HUES48 (cell line): ENCODE results near the gene HIC1.

ENCODE experiments used
- H3K27ac ChIP-seq: one replicate; pipeline ENCODE4 v1.7.0; 2013; ENCODE audit warnings: low read depth, low read length, inconsistent platforms
- H3K27me3 ChIP-seq: 2 replicates; pipeline ENCODE4 v1.6.1; 2013; ENCODE audit warnings: mild to moderate bottlenecking, low read length; ENCODE audit not compliant: control insufficient read depth, insufficient read depth
- H3K36me3 ChIP-seq: 2 replicates; pipeline ENCODE4 v1.6.1; 2013; ENCODE audit warnings: low read length; ENCODE audit not compliant: control insufficient read depth, insufficient read depth
- H3K4me1 ChIP-seq: 2 replicates; pipeline ENCODE4 v1.6.1; 2013; ENCODE audit warnings: mild to moderate bottlenecking, low read length; ENCODE audit not compliant: control insufficient read depth, insufficient read depth
- H3K4me3 ChIP-seq: 2 replicates; pipeline ENCODE4 v1.5.1; 2013; ENCODE audit warnings: mild to moderate bottlenecking, low read depth, low read length
- H3K9ac ChIP-seq: 2 replicates; pipeline ENCODE4 v1.6.1; 2013; ENCODE audit warnings: mild to moderate bottlenecking, low read depth, low read length, moderate library complexity
- H3K9me3 ChIP-seq: 2 replicates; pipeline ENCODE4 v1.6.1; 2013; ENCODE audit warnings: low read length; ENCODE audit not compliant: control insufficient read depth, insufficient read depth

HIC1 gene

DNA sequence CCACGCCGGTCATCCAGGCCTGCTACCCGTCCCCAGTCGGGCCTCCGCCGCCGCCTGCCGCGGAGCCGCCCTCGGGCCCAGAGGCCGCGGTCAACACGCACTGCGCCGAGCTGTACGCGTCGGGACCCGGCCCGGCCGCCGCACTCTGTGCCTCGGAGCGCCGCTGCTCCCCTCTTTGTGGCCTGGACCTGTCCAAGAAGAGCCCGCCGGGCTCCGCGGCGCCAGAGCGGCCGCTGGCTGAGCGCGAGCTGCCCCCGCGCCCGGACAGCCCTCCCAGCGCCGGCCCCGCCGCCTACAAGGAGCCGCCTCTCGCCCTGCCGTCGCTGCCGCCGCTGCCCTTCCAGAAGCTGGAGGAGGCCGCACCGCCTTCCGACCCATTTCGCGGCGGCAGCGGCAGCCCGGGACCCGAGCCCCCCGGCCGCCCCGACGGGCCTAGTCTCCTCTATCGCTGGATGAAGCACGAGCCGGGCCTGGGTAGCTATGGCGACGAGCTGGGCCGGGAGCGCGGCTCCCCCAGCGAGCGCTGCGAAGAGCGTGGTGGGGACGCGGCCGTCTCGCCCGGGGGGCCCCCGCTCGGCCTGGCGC lies 2.4 kb downstream of the HIC1 start:
- peaks cover 76% of the 10 kb centered on the region for H3K27me3 ChIP-seq
- H3K36me3 ChIP-seq: no peaks in the 10 kb centered on the region
- H3K9me3 ChIP-seq: no peaks in the 10 kb centered on the region
- H3K4me1 ChIP-seq: peaks cover 12% of the 10 kb centered on the region
- no peak overlapping the region for H3K27ac ChIP-seq
- no peak overlapping the region for H3K9ac ChIP-seq
- H3K4me3 ChIP-seq: peak overlapping the region; percentile 6; the same call in 1 of the 2 replicates

DNA sequence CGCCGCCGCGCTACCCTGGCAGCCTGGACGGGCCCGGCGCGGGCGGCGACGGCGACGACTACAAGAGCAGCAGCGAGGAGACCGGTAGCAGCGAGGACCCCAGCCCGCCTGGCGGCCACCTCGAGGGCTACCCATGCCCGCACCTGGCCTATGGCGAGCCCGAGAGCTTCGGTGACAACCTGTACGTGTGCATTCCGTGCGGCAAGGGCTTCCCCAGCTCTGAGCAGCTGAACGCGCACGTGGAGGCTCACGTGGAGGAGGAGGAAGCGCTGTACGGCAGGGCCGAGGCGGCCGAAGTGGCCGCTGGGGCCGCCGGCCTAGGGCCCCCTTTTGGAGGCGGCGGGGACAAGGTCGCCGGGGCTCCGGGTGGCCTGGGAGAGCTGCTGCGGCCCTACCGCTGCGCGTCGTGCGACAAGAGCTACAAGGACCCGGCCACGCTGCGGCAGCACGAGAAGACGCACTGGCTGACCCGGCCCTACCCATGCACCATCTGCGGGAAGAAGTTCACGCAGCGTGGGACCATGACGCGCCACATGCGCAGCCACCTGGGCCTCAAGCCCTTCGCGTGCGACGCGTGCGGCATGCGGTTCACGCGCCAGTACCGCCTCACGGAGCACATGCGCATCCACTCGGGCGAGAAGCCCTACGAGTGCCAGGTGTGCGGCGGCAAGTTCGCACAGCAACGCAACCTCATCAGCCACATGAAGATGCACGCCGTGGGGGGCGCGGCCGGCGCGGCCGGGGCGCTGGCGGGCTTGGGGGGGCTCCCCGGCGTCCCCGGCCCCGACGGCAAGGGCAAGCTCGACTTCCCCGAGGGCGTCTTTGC lies 3.1 kb downstream of the HIC1 start:
- peaks cover 18% of the 10 kb centered on the region for H3K4me1 ChIP-seq
- no peaks in the 10 kb centered on the region for H3K9me3 ChIP-seq
- H3K9ac ChIP-seq: no peak overlapping the region
- no peak overlapping the region for H3K4me3 ChIP-seq
- no peaks in the 10 kb centered on the region for H3K36me3 ChIP-seq
- peaks cover 74% of the 10 kb centered on the region for H3K27me3 ChIP-seq
- H3K27ac ChIP-seq: no peak overlapping the region

DNA sequence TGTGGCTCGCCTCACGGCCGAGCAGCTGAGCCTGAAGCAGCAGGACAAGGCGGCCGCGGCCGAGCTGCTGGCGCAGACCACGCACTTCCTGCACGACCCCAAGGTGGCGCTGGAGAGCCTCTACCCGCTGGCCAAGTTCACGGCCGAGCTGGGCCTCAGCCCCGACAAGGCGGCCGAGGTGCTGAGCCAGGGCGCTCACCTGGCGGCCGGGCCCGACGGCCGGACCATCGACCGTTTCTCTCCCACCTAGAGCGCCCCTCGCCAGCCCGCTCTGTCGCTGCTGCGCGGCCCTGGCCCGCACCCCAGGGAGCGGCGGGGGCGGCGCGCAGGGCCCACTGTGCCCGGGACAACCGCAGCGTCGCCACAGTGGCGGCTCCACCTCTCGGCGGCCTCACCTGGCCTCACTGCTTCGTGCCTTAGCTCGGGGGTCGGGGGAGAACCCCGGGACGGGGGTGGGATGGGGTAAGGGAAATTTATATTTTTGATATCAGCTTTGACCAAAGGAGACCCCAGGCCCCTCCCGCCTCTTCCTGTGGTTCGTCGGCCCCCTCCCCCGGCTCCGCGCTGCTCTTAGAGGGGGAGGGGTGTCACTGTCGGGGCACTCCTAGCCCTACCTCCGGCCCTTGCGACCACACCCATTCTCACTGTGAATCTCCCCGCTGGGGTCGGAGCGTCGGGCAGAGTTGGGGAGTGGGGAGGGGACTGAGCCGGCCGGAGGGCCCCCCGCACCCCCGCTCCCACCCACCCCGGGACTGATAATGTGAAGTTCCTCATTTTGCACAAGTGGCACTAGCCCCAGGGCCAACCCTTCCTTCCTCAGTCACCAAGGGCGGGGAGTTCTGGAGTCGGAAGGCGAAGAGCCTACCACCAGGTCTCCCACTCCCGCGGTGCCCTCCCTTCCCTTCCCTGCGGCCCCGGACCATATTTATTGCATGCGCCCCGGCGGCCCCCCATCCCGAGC lies 4.0 kb downstream of the HIC1 start:
- Histone ChIP-seq H3K4me3 (peak overlapping the region; percentile 32; the same call in 1 of the 2 replicates), H3K4me1 (peaks cover 23% of the 10 kb centered on the region), H3K27ac (no peak overlapping the region), H3K36me3 (peaks cover 2% of the 10 kb centered on the region; the same call in 1 of the 2 replicates), H3K9ac (no peak overlapping the region), H3K27me3 (peaks cover 65% of the 10 kb centered on the region), H3K9me3 (no peaks in the 10 kb centered on the region)

DNA sequence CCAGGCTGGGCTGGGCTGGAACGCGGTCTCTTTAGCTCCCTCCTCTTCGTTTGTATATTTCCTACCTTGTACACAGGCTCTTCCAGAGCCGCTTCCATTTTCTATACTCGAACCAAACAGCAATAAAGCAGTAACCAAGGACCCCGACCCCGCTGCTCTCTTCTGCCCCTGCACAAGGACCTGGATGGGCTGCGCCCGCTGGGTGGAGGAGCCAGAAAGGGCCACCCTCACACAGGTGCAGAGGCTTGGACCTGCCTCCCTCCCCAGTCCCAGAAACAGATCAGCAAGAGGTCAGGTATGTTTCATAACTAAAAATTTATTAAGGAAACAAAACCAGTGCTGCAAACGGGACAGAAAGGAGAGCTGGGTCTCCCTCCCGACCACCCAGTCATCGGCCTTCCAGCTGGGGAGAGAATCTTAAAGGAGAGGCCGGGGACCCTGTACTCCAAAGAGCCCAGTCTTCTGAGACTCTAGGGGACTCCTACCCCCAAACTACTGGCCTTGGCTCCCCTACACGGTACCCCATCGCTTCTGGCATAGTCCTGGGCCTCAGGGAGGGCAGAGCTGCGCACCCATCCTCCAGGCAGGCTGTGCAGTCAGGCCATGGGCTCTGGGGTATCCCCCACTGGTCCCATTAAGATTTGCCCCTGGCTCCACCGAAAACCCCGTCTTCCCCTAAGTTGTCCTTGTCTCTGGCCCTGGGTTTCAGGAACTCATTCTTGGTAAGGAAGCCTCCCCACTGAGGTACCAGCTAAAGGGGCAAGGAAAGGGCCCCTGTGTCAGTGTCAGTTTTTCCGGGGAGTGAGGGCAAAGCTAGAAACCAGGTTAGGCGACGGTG lies 4.9 kb downstream of the HIC1 start:
- Histone ChIP-seq H3K4me3 (no peak overlapping the region), H3K9me3 (no peaks in the 10 kb centered on the region), H3K4me1 (peaks cover 20% of the 10 kb centered on the region), H3K9ac (no peak overlapping the region), H3K36me3 (peaks cover 3% of the 10 kb centered on the region; the same call in 1 of the 2 replicates), H3K27me3 (peaks cover 56% of the 10 kb centered on the region), H3K27ac (no peak overlapping the region)

DNA sequence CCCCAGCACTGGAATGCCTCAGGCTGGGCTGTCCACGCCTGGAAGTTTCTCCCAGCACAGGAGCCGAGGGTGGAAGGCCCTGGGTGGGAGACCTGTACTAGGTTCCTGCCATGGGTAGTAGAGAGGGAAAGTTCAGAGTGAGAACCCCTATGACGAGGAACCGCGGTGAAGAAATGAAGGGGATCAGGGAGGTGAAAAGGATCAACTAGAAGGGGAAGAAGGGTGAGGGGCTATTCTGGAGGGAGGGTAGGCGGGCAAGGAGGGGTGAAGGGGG lies 5.4 kb downstream of the HIC1 start:
- H3K36me3 ChIP-seq: peaks cover 3% of the 10 kb centered on the region; the same call in 1 of the 2 replicates
- no peak overlapping the region for H3K9ac ChIP-seq
- H3K27me3 ChIP-seq: peaks cover 51% of the 10 kb centered on the region
- H3K4me3 ChIP-seq: no peak overlapping the region
- no peak overlapping the region for H3K27ac ChIP-seq
- peaks cover 19% of the 10 kb centered on the region for H3K4me1 ChIP-seq
- no peaks in the 10 kb centered on the region for H3K9me3 ChIP-seq

DNA sequence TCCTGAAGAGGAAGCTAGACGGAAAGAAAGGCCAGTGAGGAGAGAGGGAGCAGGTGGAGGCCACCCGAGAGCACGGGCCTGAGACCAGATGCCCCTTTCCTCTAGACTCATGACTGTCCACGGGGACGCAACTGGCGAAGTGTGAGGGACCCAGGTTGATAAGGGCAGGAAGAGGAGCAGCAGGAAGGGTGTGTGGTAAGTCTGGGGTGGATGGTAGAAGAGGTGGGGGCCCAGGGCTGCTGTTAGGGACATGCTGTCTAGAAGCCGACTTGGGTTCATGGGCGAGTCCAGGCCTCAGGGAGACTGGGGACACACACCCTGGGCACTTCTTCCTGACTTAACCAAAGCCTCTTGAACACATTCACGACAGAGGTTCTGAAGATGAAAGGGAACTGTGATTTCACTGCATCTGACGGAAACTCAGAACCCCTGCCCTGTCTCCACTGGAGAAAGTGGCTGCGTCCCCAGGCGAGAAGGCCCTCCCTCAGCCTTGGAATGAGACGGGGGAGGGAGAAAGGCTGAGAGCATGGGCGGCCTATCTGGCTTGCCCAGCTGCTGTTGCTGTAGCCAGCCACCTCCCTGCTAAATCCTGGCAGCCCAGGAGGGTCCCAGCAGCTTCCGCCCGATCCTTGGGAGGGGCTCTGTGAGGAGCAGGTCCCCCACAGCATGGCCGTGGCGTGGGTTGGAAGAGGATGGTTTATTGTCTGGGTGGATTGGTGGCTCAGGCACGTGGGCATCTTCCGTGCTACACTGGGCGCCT lies 6.0 kb downstream of the HIC1 start:
- peaks cover 19% of the 10 kb centered on the region for H3K4me1 ChIP-seq
- H3K9me3 ChIP-seq: no peaks in the 10 kb centered on the region
- H3K4me3 ChIP-seq: no peak overlapping the region
- H3K36me3 ChIP-seq: peaks cover 3% of the 10 kb centered on the region; the same call in 1 of the 2 replicates
- no peak overlapping the region for H3K27ac ChIP-seq
- H3K9ac ChIP-seq: no peak overlapping the region
- peaks cover 45% of the 10 kb centered on the region for H3K27me3 ChIP-seq

DNA sequence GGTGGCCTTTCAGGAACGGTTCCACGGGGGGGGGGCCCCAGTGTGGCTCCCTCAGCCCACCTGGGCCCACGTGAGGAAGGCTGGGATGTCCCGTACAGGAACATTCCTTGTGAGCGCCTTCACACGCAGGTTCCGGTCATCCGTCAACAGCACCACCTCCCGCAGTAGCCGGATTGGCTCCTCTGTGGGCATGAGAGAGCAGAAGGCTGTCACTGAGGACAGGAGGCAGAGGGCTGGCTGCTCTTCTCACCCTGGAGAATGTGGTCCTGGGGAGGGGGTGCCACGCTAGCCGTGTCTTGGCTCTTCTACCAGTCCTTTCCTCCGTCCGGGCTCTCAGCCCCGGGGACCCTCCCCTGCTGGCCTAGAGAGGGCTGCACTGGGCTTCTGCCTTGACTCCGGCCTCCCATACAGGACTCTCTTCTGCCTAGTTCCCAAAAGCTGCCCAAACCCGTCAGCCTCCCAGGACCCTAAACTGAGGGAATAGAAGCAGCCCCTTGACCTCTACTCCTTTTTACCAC lies 6.6 kb downstream of the HIC1 start:
- no peak overlapping the region for H3K4me3 ChIP-seq
- peaks cover 8% of the 10 kb centered on the region; the same call in 1 of the 2 replicates for H3K36me3 ChIP-seq
- H3K9ac ChIP-seq: no peak overlapping the region
- no peak overlapping the region for H3K27ac ChIP-seq
- peaks cover 15% of the 10 kb centered on the region for H3K4me1 ChIP-seq
- peaks cover 39% of the 10 kb centered on the region for H3K27me3 ChIP-seq
- no peaks in the 10 kb centered on the region for H3K9me3 ChIP-seq

DNA sequence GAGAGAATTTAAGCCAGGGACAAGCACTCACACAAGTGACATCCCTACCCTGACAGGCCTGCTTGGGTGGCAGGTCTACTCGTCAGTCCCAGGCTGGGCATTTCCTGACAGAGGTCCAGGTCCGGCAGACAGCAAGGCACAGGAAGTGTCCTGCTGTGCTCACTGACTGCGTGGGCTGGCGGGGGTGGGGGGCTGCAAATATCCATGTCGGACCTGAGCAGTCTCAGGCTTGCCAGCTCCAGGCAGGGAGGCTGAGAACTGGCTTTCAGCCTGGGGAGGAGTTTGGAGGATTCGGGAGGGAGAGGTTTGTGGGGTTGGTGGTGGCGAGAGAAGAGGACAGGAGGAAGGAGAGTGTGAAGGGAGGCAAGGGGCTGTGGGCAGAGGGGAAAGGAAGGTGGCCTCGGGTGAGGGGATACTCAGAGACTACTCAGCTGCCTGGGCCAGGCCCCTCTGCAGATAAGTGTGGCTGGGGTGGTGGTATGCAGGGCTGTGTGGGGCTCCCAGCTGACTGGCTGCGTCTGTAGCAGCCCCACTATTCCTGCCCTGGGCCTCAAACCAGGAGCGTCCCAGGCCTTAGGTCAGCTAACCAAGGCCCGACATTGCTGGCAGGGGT lies 7.8 kb downstream of the HIC1 start:
- peak overlapping the region; percentile 26 for H3K27ac ChIP-seq
- peaks cover 27% of the 10 kb centered on the region for H3K27me3 ChIP-seq
- no peak overlapping the region for H3K4me3 ChIP-seq
- no peaks in the 10 kb centered on the region for H3K9me3 ChIP-seq
- H3K36me3 ChIP-seq: peaks cover 10% of the 10 kb centered on the region; the same call in 1 of the 2 replicates
- H3K9ac ChIP-seq: no peak overlapping the region; the same call in 1 of the 2 replicates
- H3K4me1 ChIP-seq: peaks cover 14% of the 10 kb centered on the region

DNA sequence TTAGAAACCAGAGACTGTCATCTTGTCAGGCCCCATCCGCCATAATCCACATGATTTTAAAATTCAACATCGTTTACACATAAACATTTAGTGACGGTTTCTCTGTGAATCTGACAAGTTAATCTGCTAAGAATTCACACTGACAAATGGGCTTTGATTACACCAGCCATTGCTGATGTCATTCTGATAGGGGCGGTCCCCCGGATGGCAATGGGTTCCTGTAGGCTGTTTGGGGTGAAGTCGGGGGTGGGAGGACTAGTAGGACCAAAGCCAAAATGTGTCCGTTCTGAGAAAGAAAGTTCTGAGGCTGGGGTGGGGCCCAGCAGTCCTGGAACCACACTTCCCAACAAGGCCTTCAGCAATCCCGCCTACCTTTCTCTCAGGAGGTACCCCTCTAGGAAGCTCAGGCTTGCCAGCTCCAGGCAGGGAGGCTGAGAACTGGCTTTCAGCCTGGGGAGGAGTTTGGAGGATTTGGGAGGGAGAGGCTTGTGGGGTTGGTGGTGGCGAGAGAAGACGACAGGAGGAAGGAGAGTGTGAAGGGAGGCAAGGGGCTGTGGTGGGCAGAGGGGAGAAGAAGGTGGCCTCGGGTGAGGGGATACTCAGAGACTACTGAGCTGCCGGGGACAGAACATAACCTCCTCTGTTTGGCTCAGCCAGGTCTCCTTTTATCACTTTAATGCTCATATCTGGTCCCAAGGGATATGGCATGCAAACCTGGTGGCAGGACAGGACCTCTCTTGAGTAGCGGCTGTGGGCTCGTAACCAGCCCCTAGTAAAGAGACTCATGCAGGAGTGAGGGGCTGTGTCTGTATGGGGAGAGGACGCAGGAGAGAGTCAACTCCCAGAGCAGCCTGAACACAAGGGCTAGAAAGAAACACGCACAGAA lies 8.6 kb downstream of the HIC1 start:
- no peaks in the 10 kb centered on the region for H3K9me3 ChIP-seq
- H3K36me3 ChIP-seq: peaks cover 10% of the 10 kb centered on the region; the same call in 1 of the 2 replicates
- H3K27me3 ChIP-seq: peaks cover 19% of the 10 kb centered on the region
- H3K27ac ChIP-seq: peak overlapping the region; percentile 26
- H3K4me1 ChIP-seq: peaks cover 14% of the 10 kb centered on the region
- H3K9ac ChIP-seq: no peak overlapping the region
- no peak overlapping the region for H3K4me3 ChIP-seq
